ENCODE data around the gene ITPRID1.

ITPRID1 gene

GRCh38 chr7:31642681-31643115 is 128.8 kb downstream of the ITPRID1 start:
- DNase-seq = no peak

GRCh38 chr7:31646942-31647341 is 133.1 kb downstream of the ITPRID1 start:
- DNase-seq = no peak

GRCh38 chr7:31647511-31647910 is 133.6 kb downstream of the ITPRID1 start:
- DNase-seq = no peak

- peak; percentile 38 for DNase-seq
These were observed 134.4 kb downstream of the ITPRID1 start for GRCh38 chr7:31648288-31648687.

GRCh38 chr7:31648880-31649279 is 135.0 kb downstream of the ITPRID1 start:
- DNase-seq = no peak

- no peak for DNase-seq
These were observed 137.6 kb downstream of the ITPRID1 start for GRCh38 chr7:31651234-31652062.

GRCh38 chr7:31652063-31652326 is 138.1 kb downstream of the ITPRID1 start:
- DNase-seq = no peak

GRCh38 chr7:31663072-31663471 is 149.2 kb downstream of the ITPRID1 start:
- DNase-seq = no peak

GRCh38 chr7:31664890-31665289 is 151.0 kb downstream of the ITPRID1 start:
- DNase-seq = no peak

GRCh38 chr7:31665546-31665945 is 151.7 kb downstream of the ITPRID1 start:
- DNase-seq = no peak

GRCh38 chr7:31669461-31669860 is 155.6 kb downstream of the ITPRID1 start:
- DNase-seq = no peak

- DNase-seq = no peak
These were observed 165.8 kb downstream of the ITPRID1 start for GRCh38 chr7:31679574-31680305.

- peak; percentile 75 for DNase-seq
These were observed 169.7 kb downstream of the ITPRID1 start for GRCh38 chr7:31683445-31684225.

- peak; percentile 86 for DNase-seq
These were observed 173.3 kb downstream of the ITPRID1 start, which contains the start of gene PPP1R17 for GRCh38 chr7:31687024-31687748. Gene PPP1R17 (plus strand): TSS chr7:31687215. CDS start chr7:31692442, 5,227 bp downstream.

GRCh38 chr7:31688372-31688771 is 174.5 kb downstream of the ITPRID1 start:
- no peak for DNase-seq

- DNase-seq = no peak
These were observed 175.1 kb downstream of the ITPRID1 start for GRCh38 chr7:31688996-31689395.

GRCh38 chr7:31690935-31691334 is 177.0 kb downstream of the ITPRID1 start:
- DNase-seq = no peak

- no peak for DNase-seq
These were observed 178.6 kb downstream of the ITPRID1 start for GRCh38 chr7:31692451-31692850.

GRCh38 chr7:31692871-31693270 is 179.0 kb downstream of the ITPRID1 start:
- DNase-seq = no peak

GRCh38 chr7:31695859-31696614 is 182.1 kb downstream of the ITPRID1 start:
- DNase-seq = no peak

- no peak for DNase-seq
These were observed 185.2 kb downstream of the ITPRID1 start for GRCh38 chr7:31699050-31699449.

- DNase-seq = no peak
These were observed 188.5 kb downstream of the ITPRID1 start for GRCh38 chr7:31702354-31702753.
